Fibroblast of the conjunctiva (primary cell): ENCODE measurements around the gene RBM15B.
"Not testable (repeated sequence)": the region's sequence is repeated elsewhere in the genome, so short reads cannot be mapped to it uniquely, and the experiment has no call there.

Experiments
- DNase-seq: peaks from one replicate; pipeline ENCODE4 v3.0.0-alpha.2; 2010; ENCODE audit warnings: low read depth

RBM15B gene

DNA sequence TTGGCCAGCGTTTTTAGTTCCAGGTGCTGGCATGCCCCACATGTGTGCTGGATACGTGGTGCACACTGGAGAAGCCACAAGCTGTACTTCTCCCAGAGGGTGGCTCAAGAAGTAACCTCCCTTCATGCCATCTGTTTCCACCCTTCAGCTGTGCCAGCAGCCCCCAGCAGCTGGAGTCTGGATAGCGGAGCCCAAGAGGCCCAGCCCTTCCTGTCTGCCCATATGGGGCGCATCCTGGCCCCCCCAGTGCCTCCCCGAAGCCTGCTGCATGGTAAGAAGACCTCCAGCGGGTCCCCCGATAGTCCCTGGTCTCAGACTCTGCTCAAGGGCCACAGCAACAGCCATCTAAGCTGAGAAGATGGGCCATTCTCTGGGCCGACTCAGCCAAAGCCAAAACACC is 11.8 kb upstream of the RBM15B start:
- DNase-seq: no peak

DNA sequence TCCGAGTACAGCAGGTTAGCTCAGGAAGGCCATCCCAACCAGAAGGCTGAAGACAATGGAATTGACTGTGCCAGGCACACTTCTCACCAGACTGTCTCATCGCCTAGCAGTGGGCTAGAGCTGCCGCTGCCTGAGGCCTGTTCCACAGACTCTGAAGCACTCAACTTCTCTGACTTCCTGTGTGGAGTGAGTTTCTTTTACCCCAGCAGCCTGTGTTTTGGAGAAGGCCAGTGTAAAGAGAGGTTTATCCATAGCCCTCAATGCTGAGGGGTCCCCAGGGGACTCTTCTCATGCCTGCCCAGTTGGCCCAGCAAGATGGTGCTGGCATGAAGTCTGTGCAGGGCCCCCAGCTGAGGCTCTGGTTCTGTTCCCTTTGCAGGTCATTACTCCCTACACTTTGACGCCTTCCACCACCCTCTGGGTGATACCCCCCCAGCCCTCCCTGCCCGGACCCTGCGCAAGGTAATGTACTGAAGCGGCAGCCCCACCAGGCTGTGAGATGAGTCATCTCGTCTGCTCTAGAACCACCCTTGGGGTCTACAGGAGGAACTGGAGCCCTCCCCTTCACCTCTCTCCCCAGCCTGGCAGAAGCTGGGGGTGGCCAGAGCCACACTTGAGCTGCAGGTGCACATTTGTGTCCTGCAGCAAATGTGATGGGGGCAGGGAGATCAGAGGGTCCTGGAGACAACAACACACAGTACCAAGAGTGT is 11.2 kb upstream of the RBM15B start:
- DNase-seq: no peak

DNA sequence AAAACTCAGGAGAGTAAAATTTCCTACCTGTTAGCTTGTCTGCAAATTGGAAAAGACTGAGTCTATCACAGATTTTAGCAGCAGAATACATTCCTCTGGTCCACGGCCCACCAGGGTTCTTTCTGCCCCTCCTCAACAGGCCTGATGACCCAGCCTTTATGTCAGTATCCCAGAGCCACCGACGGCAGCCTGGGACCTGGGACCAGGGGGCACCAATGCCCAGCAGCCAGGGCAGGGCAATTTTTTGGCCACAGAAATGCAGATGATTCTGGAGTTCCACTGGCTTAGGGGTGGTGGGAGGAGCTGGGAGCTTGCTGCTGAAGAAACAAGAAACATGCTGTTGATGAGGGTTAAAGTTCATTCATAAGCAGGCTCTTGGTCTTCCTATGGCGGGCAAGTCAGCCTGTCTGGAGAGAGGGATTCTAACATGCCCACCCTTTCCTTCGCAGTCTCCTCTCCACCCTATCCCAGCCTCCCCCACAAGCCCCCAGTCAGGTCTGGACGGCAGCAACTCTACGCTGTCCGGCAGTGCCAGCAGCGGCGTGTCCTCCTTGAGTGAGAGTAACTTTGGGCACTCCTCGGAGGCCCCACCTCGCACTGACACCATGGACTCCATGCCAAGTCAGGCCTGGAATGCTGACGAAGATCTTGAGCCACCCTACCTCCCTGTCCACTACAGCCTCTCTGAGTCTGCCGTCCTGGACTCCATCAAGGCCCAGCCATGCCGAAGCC is 10.3 kb upstream of the RBM15B start:
- DNase-seq: no peak

DNA sequence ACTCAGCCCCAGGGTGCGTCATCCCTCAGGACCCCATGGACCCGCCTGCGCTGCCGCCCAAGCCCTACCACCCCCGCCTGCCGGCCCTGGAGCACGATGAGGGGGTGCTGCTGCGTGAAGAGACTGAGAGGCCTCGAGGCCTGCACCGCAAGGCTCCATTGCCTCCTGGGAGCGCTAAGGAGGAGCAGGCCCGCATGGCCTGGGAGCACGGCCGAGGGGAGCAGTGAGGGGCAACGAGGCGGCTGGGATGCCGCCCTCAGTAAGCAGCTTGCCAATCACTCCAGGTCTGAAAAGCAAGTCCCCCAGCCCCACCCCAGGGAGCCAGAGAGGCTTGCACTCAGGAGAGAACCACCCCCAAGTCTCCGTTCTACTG is 9.8 kb upstream of the RBM15B start:
- DNase-seq: no peak

DNA sequence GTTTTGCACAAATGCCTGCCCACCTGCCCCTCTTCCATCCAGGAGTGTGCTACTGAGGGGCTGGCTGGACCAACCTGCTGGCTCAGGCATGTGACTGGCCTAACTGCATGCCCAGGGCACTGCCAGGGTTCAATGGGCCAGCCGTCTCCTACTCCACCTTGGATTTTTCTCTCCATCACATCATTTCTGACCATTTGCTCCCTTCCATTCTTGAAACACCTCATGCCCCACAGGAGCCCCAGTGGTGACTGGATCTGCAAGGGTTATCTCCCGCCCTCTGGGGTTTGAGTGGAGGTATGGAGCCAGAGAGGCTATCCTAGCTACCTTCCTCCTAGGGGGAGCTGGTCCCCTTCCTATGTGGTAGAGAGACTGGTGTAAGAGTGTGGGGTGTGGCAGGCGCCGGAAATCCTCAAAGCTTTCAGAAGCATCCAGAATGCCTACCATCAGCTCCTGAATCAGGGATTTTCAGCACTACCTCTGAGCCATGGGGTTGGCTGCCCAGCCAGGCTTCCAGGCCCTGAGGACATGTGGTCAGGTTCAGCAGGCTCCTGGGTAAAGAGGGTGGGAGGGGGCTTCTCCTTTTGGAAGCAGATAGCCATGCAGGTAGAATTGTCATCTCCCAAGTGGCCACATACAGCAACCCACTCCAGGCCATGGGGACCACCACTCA is 8.9 kb upstream of the RBM15B start:
- DNase-seq: no peak

GRCh38 chr3:51382947-51383578 is 8.0 kb upstream of the RBM15B start:
- DNase-seq: no peak

GRCh38 chr3:51384055-51384725 is 6.9 kb upstream of the RBM15B start:
- no peak for DNase-seq

DNA sequence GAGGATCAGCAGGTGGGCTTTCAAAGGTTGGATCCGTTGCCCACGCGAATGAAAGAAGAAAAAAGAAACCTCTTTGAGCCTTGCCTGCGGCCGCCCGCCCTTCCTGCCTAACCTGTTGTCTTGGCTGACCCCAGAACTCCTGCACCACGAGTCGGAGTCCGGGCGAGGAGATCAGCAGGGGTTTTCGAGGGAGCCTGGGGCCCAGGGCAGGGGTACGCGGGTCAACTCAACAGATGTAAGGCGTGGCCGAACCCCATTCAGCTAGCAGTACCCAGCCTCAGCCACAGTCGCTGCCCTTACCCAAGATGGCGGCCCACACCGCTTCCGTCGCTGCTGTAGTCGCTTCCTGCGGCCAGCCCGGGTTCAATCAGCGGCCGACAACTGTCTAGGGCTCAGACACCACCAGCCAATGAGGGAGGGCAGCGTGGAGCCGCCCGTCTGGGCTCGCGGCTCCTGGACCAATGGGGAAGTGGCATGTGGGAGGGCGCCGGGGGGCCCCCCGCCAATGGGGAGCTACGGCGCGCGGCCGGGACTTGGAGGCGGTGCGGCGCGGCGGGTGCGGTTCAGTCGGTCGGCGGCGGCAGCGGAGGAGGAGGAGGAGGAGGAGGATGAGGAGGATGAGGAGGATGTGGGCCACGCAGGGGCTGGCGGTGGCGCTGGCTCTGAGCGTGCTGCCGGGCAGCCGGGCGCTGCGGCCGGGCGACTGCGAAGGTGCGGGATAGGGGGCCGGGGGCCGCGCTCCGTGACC is 6.2 kb upstream of the RBM15B start, which contains the start of gene MANF:
TSS of gene MANF (plus strand) at position 566 of the 748 bp plus-strand sequence. CDS start at position 618, 52 bp downstream.
- peak; percentile 94 for DNase-seq

- no peak for DNase-seq
These were observed 5.4 kb upstream of the RBM15B start for GRCh38 chr3:51385621-51386091.

DNA sequence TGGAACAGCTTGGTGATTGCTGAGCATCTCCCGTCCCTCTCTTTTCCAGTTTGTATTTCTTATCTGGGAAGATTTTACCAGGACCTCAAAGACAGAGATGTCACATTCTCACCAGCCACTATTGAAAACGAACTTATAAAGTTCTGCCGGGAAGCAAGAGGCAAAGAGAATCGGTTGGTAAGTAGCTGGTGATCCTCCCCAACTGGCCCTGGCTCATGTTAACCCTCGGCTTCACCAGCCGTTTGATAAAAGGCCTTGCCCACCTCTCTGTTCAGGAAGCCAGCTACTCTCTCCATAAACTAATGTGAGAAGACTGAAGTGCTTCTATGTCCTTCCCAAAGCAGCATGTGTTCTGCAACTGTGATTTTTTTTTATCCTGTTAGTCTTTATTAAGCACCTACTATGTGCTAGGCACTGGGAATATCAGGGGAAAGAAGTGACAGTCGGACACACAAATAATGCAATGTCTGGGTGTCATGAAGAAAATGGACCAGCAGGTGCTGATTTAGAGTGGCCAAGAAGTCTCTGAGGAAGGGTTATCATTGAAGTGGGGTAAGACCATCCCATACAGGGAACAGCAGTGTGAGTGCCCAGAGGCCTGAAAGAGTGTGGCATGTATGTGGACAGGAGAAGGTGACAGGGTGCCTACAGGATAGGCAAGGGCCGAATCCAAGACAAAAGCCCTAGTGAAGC is 4.8 kb upstream of the RBM15B start:
- no peak for DNase-seq

- DNase-seq: no peak
These were observed 4.2 kb upstream of the RBM15B start for GRCh38 chr3:51386852-51387229.

- DNase-seq: not testable (repeated sequence)
These were observed 3.8 kb upstream of the RBM15B start for GRCh38 chr3:51387281-51387680.

DNA sequence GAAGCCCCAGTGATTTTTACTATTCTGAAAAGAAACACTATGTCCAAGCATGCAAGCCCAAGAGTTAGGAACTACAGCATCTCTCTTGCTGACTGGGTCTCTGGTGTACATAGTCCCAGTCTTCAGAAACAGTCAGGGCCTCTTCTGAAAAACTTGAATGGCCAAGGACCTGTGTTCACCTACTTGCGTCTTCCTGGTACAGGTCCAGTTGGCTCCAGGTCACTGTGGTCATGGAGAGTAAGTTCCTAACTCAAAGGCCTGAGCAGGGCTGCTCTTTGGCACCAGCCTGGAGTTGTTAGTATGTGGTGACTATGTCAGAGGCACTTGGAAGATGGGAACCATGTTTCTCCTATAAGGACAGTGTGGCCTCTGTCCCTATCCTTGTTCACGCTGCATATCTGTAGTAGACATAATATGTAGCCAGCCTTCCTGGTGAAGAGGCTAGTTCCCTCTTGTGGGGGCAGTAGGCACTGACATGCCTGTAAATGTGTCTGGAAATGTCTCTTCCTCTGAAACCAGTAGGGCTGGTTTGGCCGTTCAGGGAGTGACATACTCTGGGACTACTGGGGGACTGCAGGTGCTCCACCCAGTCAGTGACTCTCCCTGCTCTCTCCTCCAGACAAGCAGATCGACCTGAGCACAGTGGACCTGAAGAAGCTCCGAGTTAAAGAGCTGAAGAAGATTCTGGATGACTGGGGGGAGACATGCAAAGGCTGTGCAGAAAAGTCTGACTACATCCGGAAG is 2.6 kb upstream of the RBM15B start:
- DNase-seq: no peak

- peak; percentile 27 for DNase-seq
These were observed 1.5 kb upstream of the RBM15B start for GRCh38 chr3:51389423-51390183.

GRCh38 chr3:51390246-51391074 is 625 bp upstream of the RBM15B start:
- no peak for DNase-seq

GRCh38 chr3:51391566-51392354 is 675 bp downstream of the RBM15B start:
- DNase-seq: no peak
